NCI-H510A treated with DMSO at 0.1 percent for 48 hours (cell line): ENCODE data around the gene C5orf22.
A peak's percentile ranks its signal among the peaks of the same experiment; 100 is the strongest.
"Not testable (repeated sequence)": the region's sequence is repeated elsewhere in the genome, so short reads cannot be mapped to it uniquely, and the experiment has no call there.

Source experiments
- DNase-seq: peaks from one replicate; lab custom pipeline; 2025; lab: John Stamatoyannopoulos, UW

The C5orf22 gene

GRCh38 chr5:31531888-31532547 is at the start of gene C5orf22, which contains the start of gene DROSHA:
Gene C5orf22, plus strand, starts transcription at chr5:31532301. Its CDS starts 92 bp downstream, at chr5:31532393.
Gene DROSHA, minus strand, starts transcription at chr5:31532093. Its CDS starts 3,034 bp downstream, at chr5:31529059.
- DNase-seq: peak; percentile 98

DNA sequence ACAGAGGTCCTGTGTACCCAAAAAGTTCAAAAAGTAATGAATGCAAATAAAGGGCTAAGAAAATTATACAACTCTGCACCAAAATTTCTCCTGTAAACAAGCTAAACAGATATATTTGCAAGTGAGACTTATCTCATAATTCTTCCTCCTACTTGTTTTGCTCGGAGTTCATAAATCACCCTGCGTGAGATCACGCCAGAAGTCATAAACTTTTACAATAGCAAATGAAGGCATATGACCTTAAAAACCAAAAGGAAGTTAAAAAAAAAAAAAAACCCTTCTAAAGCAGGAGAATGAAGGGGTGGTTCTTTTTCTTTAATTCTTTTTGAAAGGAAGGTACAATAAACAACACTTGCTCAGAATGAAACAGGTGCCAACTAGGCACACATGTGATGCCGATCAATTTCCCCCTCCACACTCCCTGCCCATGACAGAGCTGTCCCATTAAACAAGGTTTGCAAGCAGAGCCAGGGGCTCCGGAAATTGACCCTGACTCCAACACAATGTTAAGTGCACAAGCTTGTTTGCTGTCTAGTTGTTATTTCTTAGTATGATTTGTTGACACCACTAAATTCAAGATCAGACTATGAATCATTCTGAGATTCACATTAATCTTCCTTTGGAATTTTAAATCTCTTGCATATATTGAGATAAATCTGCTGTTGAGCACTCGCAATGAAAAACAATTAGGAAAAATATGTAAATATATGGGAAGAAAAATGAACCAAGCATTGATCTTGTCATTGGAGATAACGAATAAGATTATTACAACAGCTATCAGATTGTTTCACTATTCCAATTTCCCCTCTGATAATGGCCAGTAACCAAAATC is 46.5 kb upstream of the C5orf22 start:
- DNase-seq: no peak

GRCh38 chr5:31486441-31486840 is 45.7 kb upstream of the C5orf22 start:
- no peak for DNase-seq

GRCh38 chr5:31487506-31487905 is 44.6 kb upstream of the C5orf22 start:
- no peak for DNase-seq

GRCh38 chr5:31492869-31493268 is 39.2 kb upstream of the C5orf22 start:
- DNase-seq: no peak

- no peak for DNase-seq
Measured at GRCh38 chr5:31495336-31495735, 36.8 kb upstream of the C5orf22 start.

DNA sequence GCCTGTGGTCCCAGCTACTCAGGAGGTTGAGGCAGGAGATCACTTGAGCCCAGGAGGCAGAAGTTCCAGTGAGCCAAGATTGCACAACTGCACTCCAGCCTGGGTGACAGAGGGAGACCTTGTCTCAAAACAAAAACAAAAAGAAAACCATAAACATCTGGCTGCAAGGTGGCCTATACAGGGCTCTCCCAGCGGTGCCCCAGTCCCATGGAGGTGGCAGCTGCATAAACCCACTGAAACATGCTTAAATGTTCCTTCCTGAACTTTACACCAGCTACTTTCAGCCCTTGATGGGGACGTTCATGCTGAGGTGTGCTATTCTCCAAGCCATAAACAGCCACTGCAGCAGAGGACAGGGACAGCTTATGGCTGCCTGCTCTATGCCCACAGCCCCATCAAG is 35.8 kb upstream of the C5orf22 start:
- DNase-seq: no peak

DNA sequence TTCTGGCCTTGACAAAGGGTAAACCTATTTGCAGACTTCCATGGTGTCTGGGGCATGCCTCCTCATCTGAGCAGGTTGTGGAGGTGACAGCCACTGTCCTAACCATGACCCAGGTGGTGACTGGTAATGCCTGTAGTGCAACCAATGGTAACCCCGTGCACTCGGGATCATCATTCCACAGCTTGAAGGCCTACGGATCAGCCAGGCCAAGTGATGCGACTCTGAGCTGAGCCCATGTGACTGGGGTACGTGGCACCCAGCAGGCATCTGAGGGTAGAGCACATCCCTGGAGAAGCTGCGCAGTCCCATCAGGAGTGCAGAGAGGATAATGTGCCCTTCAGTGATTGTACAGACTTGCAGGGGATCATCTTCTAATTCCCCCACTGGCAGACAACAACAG is 35.2 kb upstream of the C5orf22 start:
- no peak for DNase-seq

- DNase-seq: no peak
Measured at GRCh38 chr5:31500256-31500655, 31.8 kb upstream of the C5orf22 start.

GRCh38 chr5:31502506-31502905 is 29.6 kb upstream of the C5orf22 start:
- no peak for DNase-seq

- no peak for DNase-seq
Measured at GRCh38 chr5:31504529-31504928, 27.6 kb upstream of the C5orf22 start.

GRCh38 chr5:31511305-31511704 is 20.8 kb upstream of the C5orf22 start:
- no peak for DNase-seq

DNA sequence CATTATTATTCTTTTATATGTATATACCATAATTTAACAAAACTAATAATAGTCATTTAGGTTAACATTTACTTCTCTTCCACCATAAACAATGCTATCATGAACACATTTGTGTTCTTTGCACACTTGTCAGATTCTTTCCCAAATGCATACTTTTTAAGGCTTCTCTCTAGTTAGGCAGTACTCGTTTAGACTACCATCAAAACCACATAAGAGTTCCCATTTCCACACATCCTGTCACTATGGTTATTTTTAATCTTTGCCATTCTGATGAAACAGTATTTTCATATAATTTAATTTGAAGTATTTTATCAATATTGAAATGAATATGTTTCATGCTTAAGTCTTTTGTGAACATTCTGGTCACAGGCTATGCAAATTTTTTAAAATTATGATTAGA is 15.3 kb upstream of the C5orf22 start:
- no peak for DNase-seq

GRCh38 chr5:31523041-31523440 is 9.1 kb upstream of the C5orf22 start:
- no peak for DNase-seq

DNA sequence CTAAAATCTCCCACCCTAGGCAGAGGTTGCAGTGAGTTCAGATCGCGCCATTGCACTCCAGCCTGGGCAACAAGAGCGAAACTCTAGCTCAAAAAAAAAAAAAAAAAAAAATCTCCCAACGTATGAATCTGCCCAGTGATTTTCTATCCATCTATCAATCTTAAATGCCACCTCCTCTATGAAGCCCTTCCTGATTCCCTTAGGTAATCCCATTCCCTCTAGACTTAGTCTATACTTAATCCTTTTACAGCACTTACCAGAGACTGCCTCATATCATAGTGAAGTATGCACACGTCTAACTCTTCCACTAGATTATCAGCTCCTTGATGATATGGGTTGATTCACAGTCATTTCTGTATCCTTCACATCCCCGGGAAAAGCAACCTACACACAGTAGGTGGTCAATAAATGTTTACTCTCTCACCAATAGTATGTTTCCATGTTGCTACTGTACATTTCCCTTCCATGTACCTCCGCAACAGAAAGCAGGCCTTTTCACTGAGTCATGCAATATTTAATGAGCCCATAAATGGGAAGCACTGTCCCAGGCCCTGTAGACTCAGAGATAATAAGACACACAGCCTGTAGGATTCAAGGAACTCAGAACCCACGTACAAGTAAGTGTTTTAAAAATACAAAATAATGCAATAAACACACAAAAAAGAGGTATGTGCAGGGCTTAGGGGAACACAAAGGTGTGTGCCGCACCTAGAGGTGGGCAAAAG is 1.4 kb upstream of the C5orf22 start:
- no peak for DNase-seq

DNA sequence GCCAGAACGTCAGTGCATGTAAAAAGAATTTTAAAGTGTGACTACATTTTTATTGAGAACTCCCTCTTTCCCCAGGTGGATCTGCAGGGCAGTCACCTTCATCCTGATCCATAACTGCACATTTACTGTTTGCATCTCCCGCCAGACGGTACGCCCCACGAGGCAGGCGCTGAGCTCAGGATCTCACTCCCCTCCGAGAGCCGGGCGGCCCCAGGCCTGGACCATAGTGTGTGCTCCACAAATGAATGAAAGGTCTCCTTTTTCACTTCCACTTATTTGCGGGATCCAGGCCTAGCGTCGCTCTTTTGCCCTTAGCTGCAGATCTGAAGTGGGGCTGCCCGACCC is 586 bp upstream of the C5orf22 start:
- no peak for DNase-seq

- no peak for DNase-seq
Measured at GRCh38 chr5:31534527-31535046, 2.5 kb downstream of the C5orf22 start.

- no peak for DNase-seq
Measured at GRCh38 chr5:31536873-31537272, 4.8 kb downstream of the C5orf22 start.

- DNase-seq: no peak
Measured at GRCh38 chr5:31537349-31537748, 5.2 kb downstream of the C5orf22 start.

DNA sequence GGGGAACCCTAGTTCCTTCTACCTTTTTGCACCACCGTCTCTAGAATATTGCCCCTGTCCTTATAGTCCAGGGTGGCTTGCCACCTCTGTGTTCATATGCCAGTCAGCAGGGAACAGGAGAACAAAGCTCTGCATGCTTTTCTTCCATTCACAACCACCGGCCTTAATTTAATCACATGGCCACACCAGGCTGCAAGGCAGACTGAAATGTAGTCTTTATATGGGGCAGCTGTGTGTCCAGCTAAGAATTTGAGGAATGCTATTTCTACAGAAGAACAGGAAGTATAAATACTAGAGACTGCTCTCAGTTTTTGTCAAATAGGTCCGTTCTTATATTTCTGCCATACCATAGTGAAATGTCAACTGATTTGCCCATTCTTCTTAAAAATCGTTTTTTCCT is 5.8 kb downstream of the C5orf22 start:
- DNase-seq: no peak

GRCh38 chr5:31549114-31549513 is 17.0 kb downstream of the C5orf22 start:
- DNase-seq: not testable (repeated sequence)

DNA sequence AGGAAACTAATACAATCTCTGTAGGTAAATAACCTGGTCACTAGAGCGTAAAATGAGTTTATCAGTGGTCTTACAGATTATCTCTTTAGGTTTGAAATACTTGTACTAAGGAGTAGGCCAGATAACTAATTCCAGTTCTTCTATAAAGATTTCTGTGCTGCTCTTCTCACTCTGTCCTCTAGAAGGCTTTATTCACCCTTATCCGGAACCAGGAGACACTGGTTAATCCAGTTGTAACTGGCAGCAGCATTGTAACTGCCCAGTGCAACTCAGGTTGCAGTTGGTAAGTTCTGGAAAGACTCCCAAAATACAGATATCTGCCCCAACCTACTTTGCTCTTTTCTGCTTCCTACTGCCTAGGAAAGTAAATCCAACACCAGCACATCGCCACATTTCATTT is 19.8 kb downstream of the C5orf22 start:
- DNase-seq: no peak

- no peak for DNase-seq
Measured at GRCh38 chr5:31553863-31554262, 21.8 kb downstream of the C5orf22 start.
